GM10266 (cell line): ENCODE results near the gene NFKBIB.
A peak's percentile ranks its signal among the peaks of the same experiment; 100 is the strongest.
"Not testable (repeated sequence)": the region's sequence is repeated elsewhere in the genome, so short reads cannot be mapped to it uniquely, and the experiment has no call there.

Source experiments
- DNase-seq: peaks from one replicate; pipeline ENCODE4 v3.0.0; 2012; ENCODE audit errors: extremely low spot score
- CTCF ChIP-seq: IDR thresholded peaks from 2 replicates; pipeline ENCODE4 v1.5.1; 2012; ENCODE audit warnings: mild to moderate bottlenecking, low read depth; ENCODE audit not compliant: control insufficient read depth, insufficient read depth; ENCODE audit errors: missing control alignments

The NFKBIB gene

GRCh38 chr19:38899447-38900201 lies at the start of gene NFKBIB, which contains the start of gene SIRT2:
NFKBIB (plus strand) TSS chr19:38899969; CDS start chr19:38900033, 64 bp downstream.
SIRT2 (minus strand) TSS chr19:38899618; CDS start chr19:38899521, 97 bp downstream.
- peak; percentile 99 for DNase-seq
- TF ChIP-seq CTCF = peak; percentile 16

- TF ChIP-seq CTCF = no peak
- DNase-seq = peak; percentile 97
Observed at GRCh38 chr19:38850436-38850975, 49.3 kb upstream of the NFKBIB start.

- DNase-seq = no peak
- no peak for TF ChIP-seq CTCF
Observed at GRCh38 chr19:38850976-38851621, 48.7 kb upstream of the NFKBIB start.

GRCh38 chr19:38851622-38852230 lies 48.0 kb upstream of the NFKBIB start:
- TF ChIP-seq CTCF = no peak
- peak; percentile 97 for DNase-seq

GRCh38 chr19:38852231-38853044 lies 47.3 kb upstream of the NFKBIB start:
- DNase-seq = peak; percentile 64
- TF ChIP-seq CTCF = no peak

- no peak for DNase-seq
- TF ChIP-seq CTCF = no peak
Observed at GRCh38 chr19:38853214-38853613, 46.6 kb upstream of the NFKBIB start.

GRCh38 chr19:38854961-38855360 lies 44.8 kb upstream of the NFKBIB start:
- DNase-seq = not testable (repeated sequence)

- DNase-seq = not testable (repeated sequence)
Observed at GRCh38 chr19:38855751-38856150, 44.0 kb upstream of the NFKBIB start.
